Measurements from ENCODE around the gene FAM187B. TPM values are rescaled to one million over a fixed set of nuclear protein-coding genes. Genes with fewer than 3 reads are reported as not detected.

FAM187B gene
- total RNA-seq (2014; rRNA removed; shearing (Covaris generic)): not detected in 2 replicates

DNA sequence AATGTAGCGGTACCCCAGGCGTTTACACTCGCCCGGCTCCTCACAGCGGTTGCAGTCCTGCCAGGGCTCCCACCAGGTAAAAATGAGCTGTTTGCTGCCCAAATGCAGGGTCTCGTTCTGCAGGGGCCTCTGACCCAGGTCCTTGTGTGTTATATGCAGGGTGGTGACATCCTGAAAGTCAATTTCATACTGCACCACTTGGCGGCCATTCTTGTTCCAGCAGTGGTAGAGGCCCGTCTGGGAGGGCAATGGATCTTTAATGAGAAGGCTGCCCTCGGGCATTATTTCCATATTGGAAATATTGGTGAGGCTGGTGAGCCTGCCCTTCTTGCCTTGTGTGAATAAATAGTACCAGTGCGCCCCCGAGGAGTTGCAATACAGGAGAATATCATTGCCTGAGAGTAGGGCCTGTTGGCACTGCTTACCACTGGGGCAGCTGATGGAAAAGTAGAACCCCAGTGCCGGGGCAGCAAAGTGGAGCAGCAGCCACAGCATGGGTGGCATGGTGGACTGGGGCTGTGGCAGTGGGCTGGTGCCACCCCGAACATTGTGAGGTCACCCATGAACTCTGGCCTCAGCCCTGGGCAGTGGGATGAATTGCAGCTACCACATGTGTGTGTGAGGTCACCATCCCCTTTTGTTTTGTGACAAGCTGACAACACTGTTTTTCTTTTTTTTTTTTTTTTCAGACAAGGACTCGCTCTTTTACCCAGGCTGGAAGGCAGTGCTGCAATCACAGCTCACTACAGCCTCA lies at the start of gene FAM187B:
TSS of gene FAM187B (minus strand) at position 563 of the 754 bp plus-strand sequence. CDS start at position 504, 59 bp downstream.
- DNase-seq (ENCODE audit: low spot score): peak; percentile 15

DNA sequence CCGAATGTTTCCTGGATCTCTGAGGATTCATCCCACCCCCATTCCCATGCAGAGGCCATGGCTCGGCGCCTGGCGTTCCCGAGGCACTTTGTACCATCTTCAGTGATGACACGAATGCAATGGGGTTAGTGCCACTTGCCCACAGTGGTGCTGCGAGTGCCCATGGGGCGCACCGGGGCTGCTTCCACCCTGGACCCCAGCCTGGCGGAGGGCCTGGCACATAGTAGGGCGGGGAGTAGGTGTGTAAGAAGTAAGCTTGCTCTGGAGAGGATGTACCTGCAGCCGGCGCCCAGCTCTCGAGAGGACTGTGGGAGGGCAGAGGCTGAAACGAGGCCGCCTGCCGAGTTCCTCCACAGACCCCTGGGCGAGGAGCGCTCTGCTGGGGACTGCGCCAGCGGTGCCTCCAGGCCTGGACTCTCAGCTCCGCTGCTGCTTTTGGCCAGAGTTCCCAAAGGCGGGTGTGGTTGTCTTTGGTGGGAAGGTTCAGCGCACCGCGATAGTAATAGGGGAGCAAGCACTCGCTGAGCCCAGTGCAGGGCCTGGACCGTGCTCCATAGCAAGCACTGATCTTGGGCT lies 48.3 kb upstream of the FAM187B start:
- DNase-seq (ENCODE audit: low spot score): no peak

DNA sequence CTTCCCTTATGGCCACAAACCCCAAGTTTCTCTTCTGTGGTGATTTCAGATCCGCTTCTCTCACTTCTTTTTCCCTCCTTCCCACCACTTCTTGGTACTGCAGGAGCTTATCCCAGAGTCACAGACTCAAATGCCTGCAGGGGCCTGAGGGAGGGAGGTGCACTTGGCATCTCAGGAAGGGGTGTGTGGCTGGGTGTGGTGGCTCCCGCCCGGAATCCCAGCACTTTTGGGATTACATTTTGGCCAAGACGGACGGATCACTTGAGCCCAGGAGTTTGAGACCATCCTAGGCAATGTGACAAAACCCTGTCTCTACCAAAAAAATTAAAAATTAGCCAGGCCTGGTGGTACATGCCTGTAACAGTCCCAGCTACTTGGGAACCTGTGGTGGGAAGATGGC lies 45.8 kb upstream of the FAM187B start:
- DNase-seq (ENCODE audit: low spot score): no peak

DNA sequence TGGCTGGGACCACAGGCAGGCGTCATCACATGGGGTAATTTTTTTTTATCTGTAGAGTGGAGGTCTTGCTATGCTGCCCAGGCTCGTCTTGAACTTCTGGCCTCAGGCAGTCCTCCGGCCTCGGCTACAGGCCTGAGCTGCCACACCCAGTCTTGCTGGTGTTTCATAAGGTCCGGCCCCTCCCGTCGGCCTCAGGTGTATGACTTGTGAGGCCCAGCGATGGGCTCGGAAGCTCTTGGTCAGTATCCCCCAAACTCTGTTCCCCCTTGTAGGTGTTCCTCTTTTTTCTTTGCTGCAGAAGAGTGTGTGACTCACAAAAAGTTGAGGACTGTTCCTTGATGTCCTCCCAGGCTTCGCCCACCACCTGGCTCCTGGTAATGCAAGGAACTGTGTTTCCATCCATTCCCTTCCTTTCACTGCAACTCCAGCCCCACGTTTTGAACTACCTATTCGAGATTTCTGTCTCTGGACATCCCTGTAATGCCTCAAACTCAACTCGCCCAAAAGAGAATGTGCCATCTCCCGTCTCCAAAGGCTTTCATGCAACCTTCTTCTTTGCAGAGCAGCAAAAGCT lies 45.2 kb upstream of the FAM187B start:
- no peak for DNase-seq (ENCODE audit: low spot score)

DNA sequence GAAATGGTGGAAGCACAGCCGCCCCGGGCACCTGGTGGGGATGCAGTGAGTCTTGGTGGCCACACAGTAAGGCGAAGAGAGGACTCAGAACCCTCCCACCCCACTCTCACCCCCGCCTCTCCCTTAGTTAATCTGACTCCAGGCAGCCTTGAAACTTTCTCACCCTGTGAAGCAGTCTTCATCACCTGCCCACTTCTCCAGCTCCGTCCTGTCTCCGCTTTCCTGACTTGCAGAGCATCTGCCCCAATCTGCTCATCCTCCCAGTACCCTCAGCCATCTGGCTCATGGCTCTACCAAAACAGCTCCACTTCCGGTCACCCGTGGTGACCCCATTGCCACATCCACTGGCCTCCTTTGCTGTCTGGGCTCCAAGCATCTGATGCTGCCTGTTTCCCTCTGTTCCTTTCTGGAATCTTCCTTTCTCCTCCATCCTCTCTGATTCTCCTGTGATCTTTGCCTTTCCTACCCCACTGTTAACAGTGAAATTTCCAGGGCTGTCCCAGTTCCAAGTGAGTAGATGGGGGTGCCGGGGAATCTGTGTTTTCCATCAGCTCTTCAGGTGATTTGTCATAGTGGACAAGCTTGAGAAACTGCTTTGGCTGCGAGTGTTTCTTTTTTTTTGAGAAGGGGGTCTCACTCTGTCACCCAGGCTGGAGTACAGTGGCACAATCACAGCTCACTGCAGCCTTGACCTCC lies 44.6 kb upstream of the FAM187B start:
- no peak for DNase-seq (ENCODE audit: low spot score)

DNA sequence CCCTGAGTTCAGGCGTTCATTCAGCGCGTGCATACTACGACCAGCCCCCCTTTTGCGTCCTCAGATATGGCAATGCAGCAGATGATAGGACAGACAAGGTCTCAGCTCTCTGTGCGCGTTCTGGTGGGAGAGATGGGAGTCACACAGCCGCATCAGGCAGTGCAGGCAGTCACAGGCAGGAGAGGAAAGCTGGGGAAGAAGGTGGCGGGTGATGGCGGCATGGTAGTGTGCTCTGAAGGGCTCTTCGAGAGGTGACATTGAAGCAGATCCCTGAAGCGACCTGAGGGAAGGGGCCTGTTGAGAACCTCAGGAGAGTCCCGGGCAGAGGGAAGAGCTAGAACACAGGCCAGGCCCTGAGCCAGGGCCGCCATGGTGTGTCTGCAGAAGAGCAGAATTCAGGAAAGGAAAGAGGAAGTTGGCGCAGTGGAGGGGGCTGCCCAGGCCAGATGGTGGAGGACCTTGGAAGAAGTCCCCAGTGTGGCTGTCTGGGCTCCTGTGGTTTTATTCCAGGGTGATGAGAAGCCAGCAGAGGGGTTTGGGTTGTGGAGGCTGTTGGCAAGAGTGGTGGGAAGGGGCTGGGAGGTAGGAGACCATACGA lies 43.7 kb upstream of the FAM187B start:
- no peak for DNase-seq (ENCODE audit: low spot score)

DNA sequence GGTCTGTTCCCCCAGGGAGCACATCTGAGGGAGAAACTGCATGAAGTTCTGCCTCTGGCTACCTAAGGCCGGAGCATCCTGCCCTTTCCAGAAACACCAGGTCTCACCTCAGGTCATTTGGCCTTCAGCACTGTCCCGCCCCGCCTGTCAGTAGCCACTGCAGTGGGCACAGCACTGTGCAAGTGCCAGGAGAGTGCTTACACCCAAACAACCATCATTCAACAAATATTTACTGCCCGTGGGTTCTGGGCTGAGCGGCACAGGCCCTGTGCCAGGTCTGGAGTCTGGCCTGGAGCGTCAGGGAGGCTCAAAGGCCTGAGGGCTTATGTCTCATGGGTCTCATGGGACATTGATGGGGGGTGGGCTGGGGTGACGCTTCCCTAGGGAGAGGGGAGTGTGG lies 43.0 kb upstream of the FAM187B start:
- no peak for DNase-seq (ENCODE audit: low spot score)

DNA sequence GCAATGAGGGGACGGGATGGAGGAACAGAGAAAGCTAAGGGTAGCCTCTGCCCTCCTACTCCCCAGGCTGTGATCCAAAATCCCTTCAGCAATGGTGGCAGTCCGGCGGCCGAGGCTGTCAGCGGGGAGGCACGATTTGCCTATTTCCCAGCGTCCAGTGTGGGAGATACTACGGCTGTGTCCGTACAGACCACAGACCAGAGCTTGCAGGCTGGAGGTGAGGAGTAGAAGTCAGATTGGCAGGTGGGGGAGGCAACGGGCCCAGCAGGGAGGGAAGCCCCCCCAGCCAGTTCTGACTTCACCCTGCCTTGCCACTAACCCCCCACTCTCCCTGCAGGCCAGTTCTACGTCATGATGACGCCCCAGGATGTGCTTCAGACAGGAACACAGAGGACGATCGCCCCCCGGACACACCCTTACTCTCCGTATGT lies 41.9 kb upstream of the FAM187B start:
- DNase-seq (ENCODE audit: low spot score): no peak

DNA sequence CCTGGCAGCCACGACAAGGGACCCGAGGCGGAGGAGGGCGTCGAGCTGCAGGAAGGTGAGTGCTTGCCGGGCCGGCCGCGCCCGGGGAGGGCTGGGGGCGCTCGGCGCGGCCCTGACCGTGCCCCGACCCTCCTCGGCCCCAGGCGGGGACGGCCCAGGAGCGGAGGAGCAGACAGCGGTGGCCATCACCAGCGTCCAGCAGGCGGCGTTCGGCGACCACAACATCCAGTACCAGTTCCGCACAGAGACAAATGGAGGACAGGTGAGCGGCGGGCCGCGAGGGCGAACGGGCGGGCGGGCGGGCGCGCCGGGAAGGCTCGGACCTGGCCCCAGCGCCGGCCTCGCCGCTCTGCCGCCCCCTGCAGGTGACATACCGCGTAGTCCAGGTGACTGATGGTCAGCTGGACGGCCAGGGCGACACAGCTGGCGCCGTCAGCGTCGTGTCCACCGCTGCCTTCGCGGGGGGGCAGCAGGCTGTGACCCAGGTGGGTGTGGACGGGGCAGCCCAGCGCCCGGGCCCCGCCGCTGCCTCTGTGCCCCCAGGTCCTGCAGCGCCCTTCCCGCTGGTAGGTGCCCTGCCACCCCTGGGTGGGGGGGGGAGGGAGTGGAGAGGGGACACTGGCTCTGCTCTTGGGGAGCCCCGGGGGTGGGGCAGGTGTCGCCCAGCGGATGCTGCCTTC lies 41.0 kb upstream of the FAM187B start:
- peak; percentile 93 for DNase-seq (ENCODE audit: low spot score)

DNA sequence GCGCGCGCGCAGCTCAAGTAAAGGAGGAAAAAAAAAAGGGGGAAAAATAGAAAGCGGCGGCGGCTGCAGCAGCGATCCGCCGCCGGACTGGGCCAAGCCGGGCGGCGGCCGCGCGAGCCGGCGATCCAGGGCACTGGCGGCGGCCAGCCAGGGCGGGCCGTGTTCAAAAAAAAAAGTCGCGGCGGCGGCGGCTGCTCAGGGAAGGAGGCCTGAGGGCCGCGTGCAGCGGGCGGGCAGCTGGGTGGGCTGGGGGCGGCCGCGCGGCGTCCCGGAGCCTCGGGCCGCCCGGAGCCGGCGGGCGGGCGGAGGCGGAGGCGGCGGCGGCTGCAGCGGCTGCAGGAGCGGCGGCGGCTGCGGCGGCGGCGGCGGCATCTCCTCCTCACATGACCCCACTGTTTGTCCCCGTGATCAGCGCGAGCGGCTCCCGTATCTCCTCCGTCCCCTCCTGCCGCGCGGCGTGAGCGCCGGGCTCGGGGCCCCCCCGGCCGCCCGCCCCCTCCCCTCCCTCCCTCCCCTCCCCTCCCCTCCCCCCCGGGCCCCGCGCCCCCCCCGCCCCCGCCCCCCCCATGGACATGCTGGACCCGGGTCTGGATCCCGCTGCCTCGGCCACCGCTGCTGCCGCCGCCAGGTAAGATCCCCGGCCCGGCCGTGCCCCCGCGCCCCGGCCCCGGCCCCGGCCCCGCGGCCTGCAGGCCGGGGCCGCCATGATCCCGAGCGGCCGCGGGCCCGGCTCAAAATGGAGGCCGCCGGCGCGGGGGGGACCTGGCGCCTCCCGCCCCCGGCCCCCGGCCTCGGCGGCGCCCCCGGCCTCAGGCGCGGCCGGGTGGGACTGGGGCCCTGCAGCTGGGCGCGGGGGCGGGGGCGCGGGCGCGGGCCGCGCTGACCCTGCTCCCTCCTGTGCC lies 40.2 kb upstream of the FAM187B start, which contains the start of gene USF2:
TSS of gene USF2 (plus strand) at position 427 of the 902 bp plus-strand sequence. CDS start at position 567, 140 bp downstream.
- peak; percentile 94 for DNase-seq (ENCODE audit: low spot score)

DNA sequence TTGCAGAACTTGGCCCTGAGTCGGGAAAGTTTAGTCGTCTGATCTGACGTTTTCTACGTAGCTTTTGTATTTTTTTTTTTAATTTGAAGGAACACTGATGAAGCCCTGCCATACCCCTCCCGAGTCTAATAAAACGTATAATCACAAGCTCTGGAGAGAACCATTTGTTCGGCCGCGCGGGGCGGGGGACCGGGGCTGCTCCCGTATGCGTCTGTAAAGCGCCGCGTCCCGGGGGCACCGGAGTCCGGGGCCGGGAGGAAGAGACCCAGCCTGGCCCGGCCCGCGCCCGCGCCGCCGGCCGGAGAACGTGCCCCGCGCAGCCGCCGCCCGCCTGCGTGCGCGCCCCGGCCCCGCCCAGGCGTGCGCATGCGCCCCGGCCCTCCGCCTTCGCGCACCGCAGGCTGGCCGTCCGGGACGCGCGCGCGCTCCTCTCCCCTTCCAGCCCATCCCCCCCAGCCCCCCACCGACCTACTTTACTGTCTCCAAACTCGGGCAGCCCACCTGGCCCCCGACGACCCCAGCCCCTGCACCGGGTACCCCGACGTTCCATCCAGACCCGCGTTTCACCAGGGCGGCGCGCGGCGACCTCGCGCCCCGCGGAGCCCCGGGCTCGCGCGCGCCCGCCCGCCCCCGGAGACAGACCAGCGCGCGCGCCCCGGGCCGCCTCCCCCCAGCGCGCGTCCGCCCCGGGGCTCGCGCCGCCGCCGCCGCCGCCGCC lies 39.4 kb upstream of the FAM187B start:
- peak; percentile 61 for DNase-seq (ENCODE audit: low spot score)

DNA sequence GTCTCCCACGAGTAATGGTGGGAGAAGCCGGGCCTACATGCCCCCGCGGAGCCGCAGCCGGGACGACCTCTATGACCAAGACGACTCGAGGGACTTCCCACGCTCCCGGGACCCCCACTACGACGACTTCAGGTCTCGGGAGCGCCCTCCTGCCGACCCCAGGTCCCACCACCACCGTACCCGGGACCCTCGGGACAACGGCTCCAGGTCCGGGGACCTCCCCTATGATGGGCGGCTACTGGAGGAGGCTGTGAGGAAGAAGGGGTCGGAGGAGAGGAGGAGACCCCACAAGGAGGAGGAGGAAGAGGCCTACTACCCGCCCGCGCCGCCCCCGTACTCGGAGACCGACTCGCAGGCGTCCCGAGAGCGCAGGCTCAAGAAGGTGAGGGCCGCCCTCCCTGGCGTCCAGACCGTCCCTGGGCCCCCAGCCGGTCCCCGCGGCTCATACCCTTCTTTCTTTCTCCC lies 38.8 kb upstream of the FAM187B start:
- no peak for DNase-seq (ENCODE audit: low spot score)

DNA sequence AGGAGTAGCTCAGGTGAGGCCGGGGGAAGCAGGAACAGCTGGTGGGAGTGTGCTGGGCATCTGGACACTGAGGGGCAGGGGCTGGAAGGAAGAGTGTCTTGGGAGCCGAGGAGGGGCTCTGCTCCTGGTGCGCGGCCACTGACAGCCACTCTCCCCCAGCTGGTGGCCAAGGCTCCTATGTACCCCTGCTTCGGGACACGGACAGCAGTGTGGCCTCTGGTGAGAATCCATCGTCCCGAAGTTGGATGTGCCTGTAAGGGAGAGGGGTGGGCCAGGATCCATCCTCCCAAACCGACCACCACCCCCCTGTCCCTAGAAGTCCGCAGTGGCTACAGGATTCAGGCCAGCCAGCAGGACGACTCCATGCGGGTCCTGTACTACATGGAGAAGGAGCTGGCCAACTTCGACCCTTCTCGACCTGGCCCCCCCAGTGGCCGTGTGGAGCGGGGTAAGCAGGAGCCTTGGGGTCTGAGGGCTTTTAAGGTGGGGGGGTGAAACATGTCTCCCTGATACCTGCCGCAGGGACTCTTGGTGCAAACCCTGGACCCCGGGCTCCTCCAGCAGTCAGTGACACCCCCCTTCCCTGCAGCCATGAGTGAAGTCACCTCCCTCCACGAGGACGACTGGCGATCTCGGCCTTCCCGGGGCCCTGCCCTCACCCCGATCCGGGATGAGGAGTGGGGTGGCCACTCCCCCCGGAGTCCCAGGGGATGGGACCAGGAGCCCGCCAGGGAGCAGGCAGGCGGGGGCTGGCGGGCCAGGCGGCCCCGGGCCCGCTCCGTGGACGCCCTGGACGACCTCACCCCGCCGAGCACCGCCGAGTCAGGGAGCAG lies 38.2 kb upstream of the FAM187B start:
- no peak for DNase-seq (ENCODE audit: low spot score)

DNA sequence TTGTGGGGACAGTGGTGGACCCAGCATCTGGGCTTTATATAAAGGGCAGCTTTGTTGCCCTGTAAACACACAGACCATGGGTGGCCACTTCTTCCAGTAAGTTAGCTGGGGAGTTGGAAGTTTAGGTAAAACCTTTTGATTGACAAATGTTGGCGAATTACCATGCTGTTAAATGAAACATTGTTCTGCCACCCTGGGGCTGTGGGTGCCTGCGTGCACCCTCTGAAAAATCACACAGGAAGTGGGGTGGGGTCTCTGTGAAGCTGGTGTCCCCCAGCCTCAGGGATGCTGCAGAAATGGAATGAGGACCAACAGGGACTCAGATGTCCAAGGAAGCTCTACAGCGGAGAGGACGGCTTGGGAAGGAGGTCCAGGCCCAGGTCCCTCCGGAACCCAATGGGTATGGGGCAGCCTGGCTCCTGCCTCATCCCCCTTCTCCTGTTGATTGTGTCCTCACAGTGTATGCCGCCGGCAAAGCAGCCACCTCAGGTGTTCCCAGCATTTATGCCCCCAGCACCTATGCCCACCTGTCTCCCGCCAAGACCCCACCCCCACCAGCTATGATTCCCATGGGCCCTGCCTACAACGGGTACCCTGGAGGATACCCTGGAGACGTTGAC lies 37.5 kb upstream of the FAM187B start:
- no peak for DNase-seq (ENCODE audit: low spot score)

DNA sequence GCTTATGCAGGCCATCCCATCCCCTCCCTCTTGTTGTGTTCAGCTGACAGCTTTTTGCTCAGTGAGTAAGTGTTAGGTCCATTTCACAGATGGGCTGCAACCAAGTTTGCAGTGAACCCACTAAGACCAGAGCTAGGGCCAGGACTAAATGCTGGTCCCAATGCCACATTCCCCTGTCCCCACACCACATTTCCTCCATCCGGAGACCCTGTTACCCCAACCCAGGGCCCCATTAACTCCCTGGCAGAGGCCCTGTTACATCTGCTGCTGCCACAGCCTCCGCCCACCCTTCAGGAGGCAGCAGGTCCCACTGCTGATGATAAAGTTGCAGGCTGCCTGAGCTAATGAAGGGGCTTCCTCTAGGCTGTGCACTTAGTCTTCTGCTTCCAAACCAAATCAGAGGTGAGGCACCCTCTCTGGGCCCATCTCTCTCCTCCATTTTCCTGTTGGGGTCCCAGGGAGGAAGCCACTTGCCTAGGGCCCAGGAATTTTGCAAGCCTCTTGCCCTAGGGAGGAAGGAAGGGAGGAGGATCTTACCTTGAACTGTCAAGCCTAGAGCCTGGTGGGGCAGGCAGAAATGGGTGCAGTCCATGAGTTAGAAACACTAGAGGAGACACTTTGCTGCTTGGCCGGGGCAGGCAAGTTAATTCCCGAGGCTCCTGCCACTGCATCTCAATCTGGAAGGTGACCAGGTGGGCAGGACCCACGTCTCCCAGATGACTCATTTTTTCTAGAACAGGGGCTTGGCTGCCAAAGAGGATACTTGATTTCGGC lies 36.8 kb upstream of the FAM187B start:
- DNase-seq (ENCODE audit: low spot score): peak; percentile 14

DNA sequence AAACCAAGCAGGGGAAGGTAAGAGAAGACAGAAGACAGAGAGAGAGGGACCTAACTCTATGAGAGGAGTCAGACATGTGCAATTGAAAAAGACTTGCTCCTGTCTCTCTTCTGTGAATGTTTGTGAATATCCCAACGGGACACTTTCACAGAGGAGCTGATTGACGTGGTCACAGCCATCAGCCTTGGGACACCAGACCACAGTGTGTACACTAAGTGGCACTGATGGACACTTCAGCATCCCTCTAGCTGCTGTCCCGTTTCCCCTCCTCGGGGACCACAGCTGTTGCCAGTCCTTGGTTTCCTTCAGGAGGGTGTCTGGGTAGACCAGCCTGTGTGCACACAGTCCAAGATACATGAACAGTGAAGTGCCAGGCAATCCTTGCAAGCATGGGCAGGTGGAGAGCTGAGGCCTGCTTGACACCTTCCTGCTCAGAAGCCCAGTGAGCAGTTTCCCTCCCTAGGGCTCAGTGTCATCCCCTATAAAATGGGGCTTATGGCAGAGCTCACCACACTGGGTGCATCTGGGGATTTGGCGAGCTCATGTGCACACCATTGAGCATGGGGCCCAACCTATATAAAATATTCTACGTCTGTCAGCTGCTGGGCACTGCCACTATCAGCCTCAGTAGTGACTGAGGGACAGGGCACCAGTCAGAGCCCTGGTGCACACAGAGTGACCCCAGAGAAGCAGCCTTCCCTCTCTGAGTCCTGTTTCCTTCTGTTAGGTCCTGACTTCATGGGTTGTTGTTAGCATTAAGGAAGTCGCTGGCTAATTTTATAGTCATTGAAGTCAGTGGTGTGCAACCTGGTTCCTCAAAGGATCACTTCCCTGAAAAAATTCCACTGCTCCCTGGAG lies 36.0 kb upstream of the FAM187B start:
- peak; percentile 20 for DNase-seq (ENCODE audit: low spot score)

Measured in H4 (cell line).